Neural progenitor cell (in vitro differentiated cells): Measurements from ENCODE around the gene SIGLEC15. TPM values are rescaled to one million over a fixed set of nuclear protein-coding genes. Genes with fewer than 3 reads are reported as not detected.
"Not testable (repeated sequence)": the region's sequence is repeated elsewhere in the genome, so short reads cannot be mapped to it uniquely, and the experiment has no call there.

Experiments used
- DNase-seq: peaks from one replicate; pipeline ENCODE4 v3.0.0-alpha.2; 2016; ENCODE audit warnings: low spot score
- H2AFZ ChIP-seq: fragments of 200-600 bp; sonication (generic); replicated peaks from 2 replicates; pipeline ENCODE4 v1.6.1; 2016; ENCODE audit warnings: antibody characterized with exemption
- H3F3A ChIP-seq: fragments of 200-600 bp; sonication (generic); 2 replicates; pipeline ENCODE4 v1.6.1; 2016; ENCODE audit warnings: antibody characterized with exemption, low read depth
- H3K27ac ChIP-seq: fragments of 200-600 bp; sonication (generic); 2 replicates; pipeline ENCODE4 v1.5.1; 2016; ENCODE audit warnings: mild to moderate bottlenecking
- H3K27me3 ChIP-seq: fragments of 200-600 bp; sonication (generic); 2 replicates; pipeline ENCODE4 v1.6.1; 2016; ENCODE audit warnings: mild to moderate bottlenecking, moderate library complexity
- H3K36me3 ChIP-seq: fragments of 200-600 bp; sonication (generic); 2 replicates; pipeline ENCODE4 v1.5.1; 2016
- H3K4me1 ChIP-seq: fragments of 200-600 bp; sonication (generic); 2 replicates; pipeline ENCODE4 v1.6.1; 2016; ENCODE audit warnings: mixed run types
- H3K4me2 ChIP-seq: fragments of 200-600 bp; sonication (generic); 2 replicates; pipeline ENCODE4 v1.6.1; 2016
- H3K4me3 ChIP-seq: fragments of 200-600 bp; sonication (generic); 2 replicates; pipeline ENCODE4 v1.5.1; 2016
- H3K79me2 ChIP-seq: fragments of 200-600 bp; sonication (generic); 2 replicates; pipeline ENCODE4 v1.6.1; 2016; ENCODE audit warnings: low read depth
- H3K9ac ChIP-seq: fragments of 200-600 bp; sonication (generic); 2 replicates; pipeline ENCODE4 v1.6.1; 2016
- H3K9me3 ChIP-seq: fragments of 200-600 bp; sonication (generic); 2 replicates; pipeline ENCODE4 v1.5.1; 2016; ENCODE audit warnings: low read depth
- H4K20me1 ChIP-seq: fragments of 200-600 bp; sonication (generic); 2 replicates; pipeline ENCODE4 v1.6.1; 2016; ENCODE audit warnings: low read depth
- H3K27ac Mint-ChIP-seq: 3 replicates; pipeline ENCODE4 v1.8.0; 2021; ENCODE audit warnings: mixed read lengths
- H3K27me3 Mint-ChIP-seq: 2 replicates; pipeline ENCODE4 v1.8.0; 2022; ENCODE audit warnings: low read depth, mild to moderate bottlenecking, inconsistent platforms, moderate library complexity, mixed read lengths; ENCODE audit not compliant: insufficient read depth
- H3K36me3 Mint-ChIP-seq: 3 replicates; pipeline ENCODE4 v1.8.0; 2021; ENCODE audit warnings: mixed read lengths
- H3K4me1 Mint-ChIP-seq: 3 replicates; pipeline ENCODE4 v1.8.0; 2021; ENCODE audit warnings: mixed read lengths
- H3K4me3 Mint-ChIP-seq: 3 replicates; pipeline ENCODE4 v1.8.0; 2021; ENCODE audit warnings: mild to moderate bottlenecking, moderate library complexity, mixed read lengths
- H3K9me3 Mint-ChIP-seq: 3 replicates; pipeline ENCODE4 v1.8.0; 2020; ENCODE audit warnings: mixed read lengths
- EZH2 ChIP-seq: fragments of 200-600 bp; sonication (generic); IDR thresholded peaks from 2 replicates; pipeline ENCODE4 v1.6.1; 2017; ENCODE audit warnings: antibody characterized with exemption, mild to moderate bottlenecking, moderate library complexity
- EZH2phosphoT487 ChIP-seq: fragments of 200-600 bp; sonication (generic); IDR thresholded peaks from 2 replicates; pipeline ENCODE4 v1.6.1; 2017; ENCODE audit warnings: antibody characterized with exemption
- total RNA-seq: library from RNA; depleted of rRNA; stranded (reverse); fragments of >200 nt; gene quantifications from 2 replicates; pipeline ENCODE4 v1.2.3, GENCODE V29; 2015; ENCODE audit warnings: low replicate concordance
- TF ChIP-seq, protein P1 (sequence below): fragments of 200-600 bp; sonication (generic); IDR thresholded peaks from 2 replicates; pipeline ENCODE4 v1.5.1; 2017; ENCODE audit warnings: antibody characterized with exemption, mild to moderate bottlenecking

Gene SIGLEC15
- total RNA-seq, 1 donor from 2014 or later: not detected

DNA sequence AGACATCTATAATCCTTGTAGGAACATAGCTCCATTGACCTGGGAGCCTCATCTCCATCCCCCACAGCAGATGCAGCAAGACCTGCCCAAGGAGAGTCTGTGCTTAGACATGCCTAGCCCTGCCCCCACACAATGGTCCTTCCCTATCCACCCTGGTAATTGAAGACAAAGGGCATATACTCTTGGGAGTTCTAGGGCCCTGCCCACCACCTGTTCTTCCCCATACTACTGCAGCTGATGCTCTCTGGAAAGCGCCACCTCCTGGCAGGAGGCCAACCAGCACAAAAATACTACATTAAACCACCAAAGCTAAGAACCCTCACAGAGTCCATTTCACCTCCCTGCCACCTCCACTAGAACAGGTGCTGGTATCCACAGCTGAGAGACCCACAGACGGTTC is 18.3 kb upstream of the SIGLEC15 start:
- H3K4me3 Mint-ChIP-seq, H3K27me3 Mint-ChIP-seq, H3K4me2 ChIP-seq, H3K4me1 ChIP-seq, H3F3A ChIP-seq, H3K27ac Mint-ChIP-seq, H3K36me3 ChIP-seq, H3K27me3 ChIP-seq, H3K9ac ChIP-seq, H3K27ac ChIP-seq, H3K9me3 ChIP-seq, DNase-seq, H3K36me3 Mint-ChIP-seq, H3K4me1 Mint-ChIP-seq, H4K20me1 ChIP-seq, H3K4me3 ChIP-seq, H3K79me2 ChIP-seq: not testable (repeated sequence)
- peak overlapping the region; percentile 2 for H2AFZ ChIP-seq
- TF ChIP-seq, protein P1, sequence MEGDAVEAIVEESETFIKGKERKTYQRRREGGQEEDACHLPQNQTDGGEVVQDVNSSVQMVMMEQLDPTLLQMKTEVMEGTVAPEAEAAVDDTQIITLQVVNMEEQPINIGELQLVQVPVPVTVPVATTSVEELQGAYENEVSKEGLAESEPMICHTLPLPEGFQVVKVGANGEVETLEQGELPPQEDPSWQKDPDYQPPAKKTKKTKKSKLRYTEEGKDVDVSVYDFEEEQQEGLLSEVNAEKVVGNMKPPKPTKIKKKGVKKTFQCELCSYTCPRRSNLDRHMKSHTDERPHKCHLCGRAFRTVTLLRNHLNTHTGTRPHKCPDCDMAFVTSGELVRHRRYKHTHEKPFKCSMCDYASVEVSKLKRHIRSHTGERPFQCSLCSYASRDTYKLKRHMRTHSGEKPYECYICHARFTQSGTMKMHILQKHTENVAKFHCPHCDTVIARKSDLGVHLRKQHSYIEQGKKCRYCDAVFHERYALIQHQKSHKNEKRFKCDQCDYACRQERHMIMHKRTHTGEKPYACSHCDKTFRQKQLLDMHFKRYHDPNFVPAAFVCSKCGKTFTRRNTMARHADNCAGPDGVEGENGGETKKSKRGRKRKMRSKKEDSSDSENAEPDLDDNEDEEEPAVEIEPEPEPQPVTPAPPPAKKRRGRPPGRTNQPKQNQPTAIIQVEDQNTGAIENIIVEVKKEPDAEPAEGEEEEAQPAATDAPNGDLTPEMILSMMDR: peak; percentile 41
- H3K9me3 Mint-ChIP-seq: peaks cover 20% of the 10 kb centered on the region

DNA sequence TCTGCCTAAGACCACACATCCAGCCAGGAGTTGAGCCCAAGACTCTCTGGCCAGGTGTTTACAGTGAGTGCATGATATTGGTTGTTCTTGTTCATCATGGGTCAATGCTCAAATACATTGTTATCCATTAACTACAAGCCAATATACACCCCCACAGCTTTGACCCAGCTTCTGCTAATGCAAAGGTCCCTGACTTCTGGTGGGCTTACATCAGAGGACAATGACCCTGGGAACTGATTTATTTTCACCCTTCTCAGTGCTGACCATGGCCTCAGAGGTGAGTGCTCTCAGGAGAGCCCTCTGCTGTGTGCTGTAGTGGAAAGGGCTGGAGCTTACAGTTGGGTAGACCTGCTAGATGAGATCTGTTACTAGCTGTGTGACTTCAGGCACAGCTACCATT is 10.7 kb upstream of the SIGLEC15 start:
- not testable (repeated sequence) for H3K27me3 Mint-ChIP-seq, H3K79me2 ChIP-seq, H3K9me3 ChIP-seq, H3K27ac Mint-ChIP-seq, H3K4me1 Mint-ChIP-seq, DNase-seq, H4K20me1 ChIP-seq, H2AFZ ChIP-seq, H3K27me3 ChIP-seq, H3K9ac ChIP-seq, H3K27ac ChIP-seq, H3K4me3 Mint-ChIP-seq, H3K9me3 Mint-ChIP-seq, H3F3A ChIP-seq, H3K36me3 Mint-ChIP-seq, H3K4me3 ChIP-seq, H3K4me2 ChIP-seq, H3K4me1 ChIP-seq, H3K36me3 ChIP-seq

DNA sequence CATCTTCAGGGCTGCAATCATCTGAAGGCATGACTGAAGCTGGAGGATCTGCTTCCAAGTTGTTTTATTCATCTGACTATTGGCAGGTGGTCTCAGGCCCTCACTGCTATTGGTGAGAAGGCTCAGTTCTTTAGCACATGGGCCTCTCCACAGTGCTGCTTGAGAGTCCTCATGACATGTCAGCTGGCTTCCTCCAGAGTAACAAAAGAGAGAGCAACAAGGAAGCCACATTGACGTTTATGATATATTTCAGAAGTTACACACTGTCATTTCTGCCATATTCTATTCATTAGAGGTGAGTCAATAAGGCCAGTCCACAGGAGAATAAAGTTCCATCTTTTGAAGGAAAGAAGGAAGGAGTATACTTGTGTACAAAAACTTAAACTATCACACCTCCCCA is 7.9 kb upstream of the SIGLEC15 start:
- H3K36me3 ChIP-seq: no peaks in the 10 kb centered on the region
- H3K4me1 ChIP-seq: no peaks in the 10 kb centered on the region
- H3K27me3 ChIP-seq: no peaks in the 10 kb centered on the region
- no peaks in the 10 kb centered on the region for H3K9me3 Mint-ChIP-seq
- H3K4me1 Mint-ChIP-seq: no peaks in the 10 kb centered on the region
- H3K79me2 ChIP-seq: no peaks in the 10 kb centered on the region
- no peak overlapping the region for H3K4me3 Mint-ChIP-seq
- H3K27me3 Mint-ChIP-seq: no peaks in the 10 kb centered on the region
- TF ChIP-seq EZH2phosphoT487 (no peak), EZH2 (no peak)
- TF ChIP-seq, protein P1: no peak
- no peak overlapping the region for H3K27ac ChIP-seq
- no peak for DNase-seq
- no peak overlapping the region for H3K4me2 ChIP-seq
- no peaks in the 10 kb centered on the region for H3K9me3 ChIP-seq
- H3K9ac ChIP-seq: no peak overlapping the region
- no peak overlapping the region for H2AFZ ChIP-seq
- H4K20me1 ChIP-seq: no peaks in the 10 kb centered on the region
- no peaks in the 10 kb centered on the region for H3K36me3 Mint-ChIP-seq
- no peak overlapping the region for H3K27ac Mint-ChIP-seq
- no peaks in the 10 kb centered on the region for H3F3A ChIP-seq
- no peak overlapping the region for H3K4me3 ChIP-seq

DNA sequence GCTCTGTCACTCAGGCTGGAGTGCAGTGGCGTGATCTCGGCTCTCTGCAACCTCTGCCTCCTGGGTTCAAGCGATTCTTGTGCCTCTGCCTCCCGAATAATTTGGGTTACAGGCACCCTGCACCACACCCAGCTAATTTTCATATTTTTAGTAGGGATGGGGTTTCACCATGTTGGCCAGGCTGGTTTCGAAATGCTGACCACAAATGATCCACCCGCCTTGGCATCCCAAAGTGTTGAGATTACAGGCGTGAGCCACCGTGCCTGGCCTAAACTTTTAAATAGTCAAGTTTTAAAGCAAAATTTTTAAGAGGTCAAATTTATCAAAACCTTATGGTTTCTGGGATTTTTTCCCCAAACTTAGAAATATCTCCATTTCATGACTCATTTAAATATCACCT is 6.7 kb upstream of the SIGLEC15 start:
- not testable (repeated sequence) for H2AFZ ChIP-seq, H3K9me3 Mint-ChIP-seq, H3K27me3 ChIP-seq, DNase-seq, H3K27ac ChIP-seq, H3K36me3 Mint-ChIP-seq, H3K27ac Mint-ChIP-seq, H3K4me2 ChIP-seq, H3K79me2 ChIP-seq, H3K9me3 ChIP-seq, H3K4me1 Mint-ChIP-seq, H3K4me3 ChIP-seq, H3K4me3 Mint-ChIP-seq, H3K4me1 ChIP-seq, H3F3A ChIP-seq, H3K9ac ChIP-seq, H3K27me3 Mint-ChIP-seq, H4K20me1 ChIP-seq, H3K36me3 ChIP-seq
